HG03097 (cell line): ENCODE data around the gene MYO5A.

Source experiments
- ATAC-seq: cut with Tn5 transposase; IDR thresholded peaks from one replicate; pipeline ENCODE4 v1.9.1; 2021; ENCODE audit not compliant: unreplicated experiment, low FRiP score

Gene MYO5A

DNA sequence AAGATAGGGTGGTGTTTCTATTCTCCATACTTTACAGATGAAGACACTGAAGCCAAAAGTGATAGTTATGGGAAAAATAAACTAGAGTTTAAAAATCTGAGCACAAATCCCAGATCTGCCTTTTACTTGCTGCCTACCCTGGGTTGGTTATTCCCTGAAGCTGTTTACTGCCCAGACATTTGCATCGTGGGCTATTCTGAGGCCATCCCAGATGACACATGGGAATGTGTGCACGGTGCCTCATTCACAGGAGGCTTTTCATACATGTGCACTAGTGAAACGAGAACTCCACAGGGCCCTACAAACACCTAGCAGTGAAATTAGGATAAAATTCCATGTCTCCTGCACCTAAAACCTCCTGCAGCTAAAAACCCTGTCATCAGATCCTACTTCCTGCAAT lies 250.5 kb downstream of the MYO5A start:
- no peak for ATAC-seq

DNA sequence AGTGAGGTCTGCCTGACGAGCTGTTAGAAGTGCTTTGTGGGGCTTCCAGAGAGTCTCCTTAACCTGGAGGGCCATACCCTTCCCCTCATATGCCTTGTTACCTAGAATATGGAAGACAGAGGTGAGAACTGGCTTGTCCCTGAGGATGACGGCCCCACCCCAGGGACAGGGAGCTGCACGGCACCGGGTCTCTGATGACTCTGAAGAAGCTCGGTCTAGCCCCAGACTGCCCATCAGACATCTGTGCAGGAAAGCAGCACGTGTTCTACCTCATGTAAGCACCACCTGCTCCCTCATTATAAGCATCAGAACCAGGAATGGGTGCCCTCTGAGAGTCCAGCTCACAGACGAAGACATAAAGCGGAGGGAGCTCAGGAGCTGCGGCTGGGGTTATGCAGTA lies 251.1 kb downstream of the MYO5A start:
- no peak for ATAC-seq

DNA sequence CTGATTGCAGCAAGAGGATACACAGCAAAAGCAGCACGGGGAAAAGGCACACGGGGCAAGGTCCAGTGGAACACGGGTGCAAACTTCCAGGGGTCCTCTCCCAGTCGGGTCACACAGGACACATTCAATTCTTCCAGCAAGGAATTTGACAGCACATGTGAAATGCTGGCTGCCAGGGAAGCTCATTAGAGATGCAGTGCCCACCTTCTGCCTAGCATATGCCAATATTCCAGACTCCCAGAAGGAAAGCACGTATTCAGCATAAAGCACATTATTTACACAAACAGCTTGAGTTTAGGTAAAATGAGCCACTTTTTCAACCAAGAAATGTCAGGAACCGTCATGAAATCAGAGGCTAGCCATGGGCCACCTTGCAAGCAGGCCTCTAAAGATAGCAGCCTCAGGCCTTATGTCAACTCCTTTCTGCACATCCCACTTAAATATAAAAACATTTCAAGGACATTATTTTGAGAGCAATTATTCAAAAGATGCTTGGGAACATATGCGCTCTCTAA lies 252.4 kb downstream of the MYO5A start:
- ATAC-seq: no peak

DNA sequence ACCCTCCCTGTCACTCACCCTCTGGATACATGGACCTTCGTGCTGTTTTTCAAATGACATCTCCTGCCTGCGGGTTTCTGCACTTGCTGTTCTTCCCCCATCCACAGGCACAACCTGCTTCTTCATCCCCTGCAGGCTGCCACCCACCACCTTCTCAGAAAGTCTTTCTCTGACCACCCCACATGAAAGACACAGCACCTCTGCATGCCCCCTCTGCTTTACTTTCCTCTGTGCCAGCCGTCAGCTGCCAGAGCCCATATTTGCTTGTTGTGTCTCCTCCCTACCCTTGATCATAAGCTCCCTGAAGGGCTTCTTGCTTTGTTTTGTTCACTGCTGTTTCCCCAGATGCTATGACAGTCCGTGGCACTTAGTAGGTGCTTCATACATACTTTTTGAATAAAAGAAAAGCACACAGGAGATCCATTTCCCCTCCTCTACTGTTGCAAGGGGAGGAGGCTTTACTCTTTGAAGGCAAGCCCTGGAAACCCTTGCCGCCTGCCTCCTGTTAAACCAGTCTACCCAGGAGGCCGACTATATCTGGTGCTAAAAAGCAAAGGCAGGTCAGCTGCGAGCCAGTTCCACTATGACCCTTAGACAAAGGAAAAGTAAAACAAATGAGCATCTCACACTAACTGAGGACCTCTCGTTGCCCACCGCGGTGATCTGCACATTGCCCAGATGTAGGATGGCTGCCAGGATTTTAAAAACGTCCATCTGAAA lies 265.0 kb downstream of the MYO5A start:
- ATAC-seq: no peak

DNA sequence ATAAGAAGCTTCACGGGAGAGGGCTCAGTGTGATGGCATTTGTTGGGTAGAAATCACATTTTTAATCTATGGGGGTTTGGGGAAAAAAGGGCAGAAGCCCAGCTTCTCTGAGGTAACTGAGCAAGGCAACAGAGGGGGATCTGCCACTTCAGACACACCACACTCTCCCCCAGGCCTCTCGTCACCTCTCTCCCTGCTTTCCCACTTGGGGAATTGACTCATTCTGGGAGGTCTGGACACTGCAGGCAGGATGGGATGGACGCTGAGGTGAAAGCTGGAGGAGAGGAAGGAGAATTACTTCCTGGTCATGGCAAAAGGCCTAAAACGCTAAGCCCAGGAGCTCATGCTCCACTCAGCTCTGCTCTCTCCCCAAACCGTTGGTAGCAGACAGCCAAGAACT lies 266.3 kb downstream of the MYO5A start:
- no peak for ATAC-seq

DNA sequence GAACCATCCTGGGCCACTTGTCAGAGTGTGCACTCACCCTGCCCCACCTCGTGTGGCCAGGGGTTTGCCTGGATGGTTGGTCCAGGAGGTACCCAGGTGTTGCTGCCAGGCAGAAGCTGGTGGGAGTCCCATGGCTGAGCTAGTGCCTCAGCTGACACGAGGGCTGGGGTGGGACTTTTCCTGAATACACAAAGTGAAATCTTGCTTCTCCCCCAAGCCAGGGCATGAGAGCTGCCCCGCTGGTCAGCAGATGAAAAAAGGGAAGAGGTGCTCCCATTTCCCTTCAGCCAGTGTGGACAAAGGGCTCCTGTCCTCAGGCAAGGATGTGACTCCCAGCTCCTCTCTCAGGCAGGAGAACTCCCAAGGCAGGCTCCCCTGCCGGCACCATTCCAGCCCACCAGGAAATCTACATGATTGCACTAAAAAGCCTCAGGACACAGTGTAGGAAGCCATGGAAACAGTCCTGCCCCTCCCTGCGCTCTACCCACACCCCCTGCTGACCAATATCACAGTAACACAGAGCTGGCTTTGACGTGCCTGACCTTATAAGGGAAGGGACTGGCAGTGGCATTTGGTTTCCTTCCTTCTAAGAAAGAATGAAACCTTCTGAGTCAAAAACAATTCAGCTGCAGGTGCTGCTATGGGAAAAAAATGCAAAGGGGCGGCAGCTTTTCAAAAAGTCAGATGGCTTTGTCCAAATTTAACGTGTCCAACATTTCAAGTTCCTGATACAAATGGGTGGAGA lies 267.0 kb downstream of the MYO5A start:
- ATAC-seq: peak; percentile 95

DNA sequence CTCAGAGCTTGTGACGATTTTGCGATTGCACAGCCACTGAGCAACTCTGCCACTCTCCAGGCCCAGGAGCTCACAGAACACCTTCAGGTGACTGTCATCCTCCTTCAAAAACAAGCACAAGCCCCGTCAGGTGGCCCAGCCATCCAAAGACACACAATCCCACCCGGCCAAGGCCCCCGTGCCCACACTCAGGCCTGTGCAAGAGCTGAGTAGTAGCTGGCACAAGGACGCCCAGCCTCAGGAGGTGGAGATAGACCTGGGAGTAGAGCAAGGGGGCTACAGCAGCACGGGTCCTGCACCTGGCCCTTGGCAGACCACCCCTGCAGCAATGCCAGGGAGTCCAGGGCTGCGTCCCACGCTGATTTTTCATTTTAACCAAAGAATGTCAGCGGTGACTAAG lies 267.7 kb downstream of the MYO5A start:
- ATAC-seq: no peak

DNA sequence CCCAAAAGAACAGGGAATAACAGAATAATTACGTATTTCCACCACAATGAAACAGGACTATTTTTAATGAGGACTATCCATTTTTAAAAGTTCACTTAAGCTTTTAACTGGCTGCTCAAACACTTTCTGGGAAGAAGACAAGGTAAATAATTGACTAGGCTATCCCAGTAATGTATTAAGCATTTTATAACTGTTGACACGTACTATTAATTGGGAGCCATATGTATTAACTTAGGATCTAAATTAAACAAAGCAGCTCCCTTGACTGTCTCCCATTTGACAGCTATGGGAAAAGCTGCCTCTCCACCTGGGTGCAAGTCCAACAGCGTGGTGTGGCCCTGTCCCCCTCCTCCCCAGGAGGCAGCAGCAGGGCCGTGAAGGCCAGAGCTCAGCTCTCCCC lies 269.2 kb downstream of the MYO5A start:
- no peak for ATAC-seq

DNA sequence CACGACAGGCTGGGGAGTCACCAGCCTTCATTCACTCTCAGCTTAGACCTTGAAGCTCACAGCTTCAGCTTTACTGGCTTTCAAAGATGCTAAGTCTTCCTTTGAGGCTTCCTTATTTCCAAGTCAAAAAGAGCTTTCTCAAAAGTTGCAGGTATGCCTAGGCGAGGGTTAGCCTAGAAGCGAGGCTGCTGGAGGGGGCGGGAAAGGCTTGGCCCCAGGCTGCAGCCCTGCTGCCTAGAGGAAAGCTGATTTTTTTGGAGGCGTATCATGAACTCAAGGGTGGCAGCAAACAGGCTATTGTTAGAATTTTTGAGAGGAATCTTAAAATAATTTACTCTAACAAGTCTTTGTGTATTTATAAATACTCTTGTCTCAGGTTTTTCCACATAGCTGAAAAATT lies 270.2 kb downstream of the MYO5A start:
- ATAC-seq: no peak

DNA sequence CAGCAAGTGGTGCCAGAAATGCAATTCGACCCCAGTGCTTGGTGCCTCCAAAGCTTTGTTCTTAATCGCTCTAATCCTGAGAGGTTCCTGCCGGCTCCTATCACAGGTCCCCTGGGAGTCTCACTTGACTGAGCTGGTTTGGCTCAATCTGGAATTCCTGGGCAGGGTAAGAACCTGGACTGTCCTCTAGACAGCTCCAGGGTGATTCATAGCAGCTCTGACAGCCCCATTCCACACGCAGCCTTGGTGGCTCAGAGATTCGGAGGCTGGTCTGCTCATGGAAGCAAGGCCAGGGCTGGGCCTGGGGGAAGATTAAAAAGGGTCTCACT lies 271.0 kb downstream of the MYO5A start:
- ATAC-seq: no peak
